Neural cell (in vitro differentiated cells): Measurements from ENCODE around the gene DIS3L2. TPM values are rescaled to one million over a fixed set of nuclear protein-coding genes. Genes with fewer than 3 reads are reported as not detected.

Experiments used
- H2AFZ ChIP-seq: fragments of 200-600, 300-800 bp; sonication (generic), shearing (Covaris generic); 2 replicates; pipeline ENCODE4 v1.6.0; 2014; ENCODE audit warnings: low read depth, mild to moderate bottlenecking, antibody characterized with exemption, low read length, moderate library complexity
- H3F3A ChIP-seq: fragments of 200-600 bp; shearing (Covaris generic); 2 replicates; pipeline ENCODE4 v1.6.1; 2016; ENCODE audit warnings: mild to moderate bottlenecking, moderate library complexity, mixed read lengths, antibody characterized with exemption, low read length; ENCODE audit not compliant: insufficient read depth, poor library complexity, severe bottlenecking
- H3K27ac ChIP-seq: fragments of 200-600, 300-800 bp; sonication (generic), shearing (Covaris generic); 2 replicates; pipeline ENCODE4 v1.5.1; 2014; ENCODE audit warnings: mild to moderate bottlenecking, low read length, moderate library complexity
- H3K27me3 ChIP-seq: fragments of 300-800, 200-600 bp; sonication (generic), shearing (Covaris generic); 2 replicates; pipeline ENCODE4 v1.6.0; 2014; ENCODE audit warnings: mild to moderate bottlenecking, low read depth, low read length, moderate library complexity; ENCODE audit not compliant: insufficient read depth
- H3K36me3 ChIP-seq: fragments of 300-800, 200-600 bp; sonication (generic), shearing (Covaris generic); 2 replicates; pipeline ENCODE4 v1.5.1; 2014; ENCODE audit warnings: mild to moderate bottlenecking, antibody characterized with exemption, low read length, moderate library complexity; ENCODE audit not compliant: insufficient read depth
- H3K4me2 ChIP-seq: fragments of 300-800, 200-600 bp; sonication (generic), shearing (Covaris generic); 2 replicates; pipeline ENCODE4 v1.6.0; 2014; ENCODE audit warnings: mild to moderate bottlenecking, low read length
- H3K4me3 ChIP-seq: fragments of 300-800, 200-600 bp; sonication (generic), shearing (Covaris generic); 2 replicates; pipeline ENCODE4 v1.5.1; 2014; ENCODE audit warnings: mild to moderate bottlenecking, low read length, moderate library complexity
- H3K79me2 ChIP-seq: fragments of 200-600 bp; shearing (Covaris generic); replicated peaks from 2 replicates; pipeline ENCODE4 v1.6.0; 2014; ENCODE audit warnings: mild to moderate bottlenecking, low read length, moderate library complexity; ENCODE audit not compliant: insufficient read depth
- H3K9ac ChIP-seq: fragments of 300-800, 200-600 bp; sonication (generic), shearing (Covaris generic); 2 replicates; pipeline ENCODE4 v1.6.1; 2016; ENCODE audit warnings: mild to moderate bottlenecking, low read length, mixed read lengths
- H3K9me2 ChIP-seq: fragments of 200-600 bp; shearing (Covaris generic); 2 replicates; pipeline ENCODE4 v1.6.1; 2016; ENCODE audit warnings: mild to moderate bottlenecking, low read length, mixed read lengths; ENCODE audit not compliant: insufficient read depth
- H3K9me3 ChIP-seq: fragments of 200-600, 300-800 bp; sonication (generic), shearing (Covaris generic); 2 replicates; pipeline ENCODE4 v1.6.1; 2016; ENCODE audit warnings: mild to moderate bottlenecking, mixed run types, low read length, moderate library complexity, mixed read lengths
- H4K20me1 ChIP-seq: fragments of 200-600 bp; shearing (Covaris generic); 2 replicates; pipeline ENCODE4 v1.6.1; 2016; ENCODE audit warnings: mild to moderate bottlenecking, mixed run types; ENCODE audit not compliant: insufficient read depth
- EP300 ChIP-seq: fragments of 450-650 bp; conservative IDR thresholded peaks from 2 replicates; pipeline ENCODE4 v1.6.1; 2014; ENCODE audit warnings: antibody characterized with exemption, mild to moderate bottlenecking, moderate library complexity; ENCODE audit not compliant: poor library complexity, severe bottlenecking
- EZH2 ChIP-seq: fragments of 200-600, 300-800 bp; shearing (Covaris generic), sonication (generic); IDR thresholded peaks from 2 replicates; pipeline ENCODE4 v1.6.1; 2014; ENCODE audit warnings: antibody characterized with exemption, low read length, borderline replicate concordance, mild to moderate bottlenecking; ENCODE audit not compliant: insufficient read depth, poor library complexity, severe bottlenecking
- MXI1 ChIP-seq: fragments of 450-650 bp; conservative IDR thresholded peaks from 2 replicates; pipeline ENCODE4 v1.6.1; 2014; ENCODE audit warnings: antibody characterized with exemption, mild to moderate bottlenecking; ENCODE audit not compliant: poor library complexity, severe bottlenecking
- POLR2AphosphoS5 ChIP-seq: IDR thresholded peaks from 2 replicates; pipeline ENCODE4 v1.6.1; 2012
- RAD21 ChIP-seq: fragments of 450-650 bp; conservative IDR thresholded peaks from 2 replicates; pipeline ENCODE4 v1.6.1; 2014; ENCODE audit warnings: antibody characterized with exemption, mild to moderate bottlenecking, moderate library complexity
- SMC3 ChIP-seq: fragments of 450-650 bp; conservative IDR thresholded peaks from 2 replicates; pipeline ENCODE4 v1.6.1; 2014; ENCODE audit warnings: antibody characterized with exemption, mild to moderate bottlenecking, moderate library complexity; ENCODE audit not compliant: poor library complexity
- TAF1 ChIP-seq: IDR thresholded peaks from 2 replicates; pipeline ENCODE4 v1.6.1; 2012; ENCODE audit warnings: low read depth
- polyA plus RNA-seq: library from polyadenylated mRNA; depleted of rRNA; stranded (reverse); fragments of >200 nt; gene quantifications from 2 replicates; pipeline ENCODE4 v1.2.3, GENCODE V29; 2014
- TF ChIP-seq, protein P1 (sequence below): fragments of 450-650 bp; IDR thresholded peaks from 2 replicates; pipeline ENCODE4 v1.5.1; 2014; ENCODE audit warnings: antibody characterized with exemption, mild to moderate bottlenecking, moderate library complexity; ENCODE audit not compliant: poor library complexity, severe bottlenecking
- TF ChIP-seq, protein P2 (sequence below): IDR thresholded peaks from 2 replicates; pipeline ENCODE4 v1.6.1; 2012; ENCODE audit warnings: borderline replicate concordance

DIS3L2 gene
- polyA plus RNA-seq, 1 donor from 2014 or later: 20.0 TPM

DNA sequence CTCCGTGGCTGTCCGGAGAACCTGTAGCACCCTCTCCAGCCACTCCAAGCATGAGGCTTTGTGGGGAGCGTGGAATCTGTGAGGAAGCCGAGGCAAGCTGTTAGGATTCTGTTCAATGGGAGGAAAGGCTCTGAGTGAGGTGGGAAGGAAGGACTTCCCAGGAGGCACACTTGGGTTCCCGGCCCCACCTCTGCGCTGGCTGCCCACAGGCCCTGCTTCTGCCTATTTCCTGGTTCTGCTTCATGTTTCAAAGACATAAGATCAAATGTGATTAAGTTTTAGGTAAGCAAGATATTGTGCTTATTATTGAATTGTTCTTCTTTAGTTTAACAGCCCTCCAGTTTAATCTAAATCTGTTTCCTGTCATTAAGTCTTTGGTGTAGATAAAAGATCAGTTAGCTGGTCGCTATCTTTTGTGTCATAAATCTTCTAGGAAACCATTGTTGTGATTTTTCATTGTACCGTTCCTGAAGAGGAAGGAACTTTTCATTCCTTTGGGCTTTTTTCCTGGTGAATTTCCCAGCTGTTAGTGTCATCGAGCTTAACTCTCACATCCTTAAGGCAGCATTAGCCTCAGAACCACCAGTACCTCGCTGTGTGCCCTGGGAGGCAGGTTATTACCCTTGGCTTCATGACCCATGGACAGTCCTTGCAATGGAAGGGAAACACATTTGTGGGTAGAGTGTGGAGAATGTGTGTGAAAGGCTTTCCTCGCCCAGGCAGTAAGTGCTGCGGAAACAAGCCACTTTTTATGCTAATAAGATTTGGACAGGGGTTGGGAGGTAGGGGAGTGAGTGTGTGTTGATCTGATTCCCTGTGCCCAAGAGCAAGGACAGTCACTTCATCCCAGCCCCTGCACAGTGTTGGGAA lies 355.2 kb downstream of the DIS3L2 start:
- Histone ChIP-seq H3K4me2 (no peak overlapping the region), H3K9me3 (no peaks in the 10 kb centered on the region), H3F3A (no peaks in the 10 kb centered on the region), H3K9me2 (no peaks in the 10 kb centered on the region), H4K20me1 (no peaks in the 10 kb centered on the region), H3K27me3 (no peaks in the 10 kb centered on the region), H3K79me2 (no peaks in the 10 kb centered on the region), H3K27ac (no peak overlapping the region), H3K9ac (no peak overlapping the region), H2AFZ (no peak overlapping the region), H3K36me3 (no peaks in the 10 kb centered on the region), H3K4me3 (no peak overlapping the region)
- TF ChIP-seq, protein P1, sequence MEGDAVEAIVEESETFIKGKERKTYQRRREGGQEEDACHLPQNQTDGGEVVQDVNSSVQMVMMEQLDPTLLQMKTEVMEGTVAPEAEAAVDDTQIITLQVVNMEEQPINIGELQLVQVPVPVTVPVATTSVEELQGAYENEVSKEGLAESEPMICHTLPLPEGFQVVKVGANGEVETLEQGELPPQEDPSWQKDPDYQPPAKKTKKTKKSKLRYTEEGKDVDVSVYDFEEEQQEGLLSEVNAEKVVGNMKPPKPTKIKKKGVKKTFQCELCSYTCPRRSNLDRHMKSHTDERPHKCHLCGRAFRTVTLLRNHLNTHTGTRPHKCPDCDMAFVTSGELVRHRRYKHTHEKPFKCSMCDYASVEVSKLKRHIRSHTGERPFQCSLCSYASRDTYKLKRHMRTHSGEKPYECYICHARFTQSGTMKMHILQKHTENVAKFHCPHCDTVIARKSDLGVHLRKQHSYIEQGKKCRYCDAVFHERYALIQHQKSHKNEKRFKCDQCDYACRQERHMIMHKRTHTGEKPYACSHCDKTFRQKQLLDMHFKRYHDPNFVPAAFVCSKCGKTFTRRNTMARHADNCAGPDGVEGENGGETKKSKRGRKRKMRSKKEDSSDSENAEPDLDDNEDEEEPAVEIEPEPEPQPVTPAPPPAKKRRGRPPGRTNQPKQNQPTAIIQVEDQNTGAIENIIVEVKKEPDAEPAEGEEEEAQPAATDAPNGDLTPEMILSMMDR: no peak
- TF ChIP-seq POLR2AphosphoS5 (no peak), SMC3 (no peak), MXI1 (no peak), EZH2 (no peak), EP300 (no peak), TAF1 (no peak), RAD21 (no peak)
- TF ChIP-seq, protein P2, sequence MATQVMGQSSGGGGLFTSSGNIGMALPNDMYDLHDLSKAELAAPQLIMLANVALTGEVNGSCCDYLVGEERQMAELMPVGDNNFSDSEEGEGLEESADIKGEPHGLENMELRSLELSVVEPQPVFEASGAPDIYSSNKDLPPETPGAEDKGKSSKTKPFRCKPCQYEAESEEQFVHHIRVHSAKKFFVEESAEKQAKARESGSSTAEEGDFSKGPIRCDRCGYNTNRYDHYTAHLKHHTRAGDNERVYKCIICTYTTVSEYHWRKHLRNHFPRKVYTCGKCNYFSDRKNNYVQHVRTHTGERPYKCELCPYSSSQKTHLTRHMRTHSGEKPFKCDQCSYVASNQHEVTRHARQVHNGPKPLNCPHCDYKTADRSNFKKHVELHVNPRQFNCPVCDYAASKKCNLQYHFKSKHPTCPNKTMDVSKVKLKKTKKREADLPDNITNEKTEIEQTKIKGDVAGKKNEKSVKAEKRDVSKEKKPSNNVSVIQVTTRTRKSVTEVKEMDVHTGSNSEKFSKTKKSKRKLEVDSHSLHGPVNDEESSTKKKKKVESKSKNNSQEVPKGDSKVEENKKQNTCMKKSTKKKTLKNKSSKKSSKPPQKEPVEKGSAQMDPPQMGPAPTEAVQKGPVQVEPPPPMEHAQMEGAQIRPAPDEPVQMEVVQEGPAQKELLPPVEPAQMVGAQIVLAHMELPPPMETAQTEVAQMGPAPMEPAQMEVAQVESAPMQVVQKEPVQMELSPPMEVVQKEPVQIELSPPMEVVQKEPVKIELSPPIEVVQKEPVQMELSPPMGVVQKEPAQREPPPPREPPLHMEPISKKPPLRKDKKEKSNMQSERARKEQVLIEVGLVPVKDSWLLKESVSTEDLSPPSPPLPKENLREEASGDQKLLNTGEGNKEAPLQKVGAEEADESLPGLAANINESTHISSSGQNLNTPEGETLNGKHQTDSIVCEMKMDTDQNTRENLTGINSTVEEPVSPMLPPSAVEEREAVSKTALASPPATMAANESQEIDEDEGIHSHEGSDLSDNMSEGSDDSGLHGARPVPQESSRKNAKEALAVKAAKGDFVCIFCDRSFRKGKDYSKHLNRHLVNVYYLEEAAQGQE: no peak

DNA sequence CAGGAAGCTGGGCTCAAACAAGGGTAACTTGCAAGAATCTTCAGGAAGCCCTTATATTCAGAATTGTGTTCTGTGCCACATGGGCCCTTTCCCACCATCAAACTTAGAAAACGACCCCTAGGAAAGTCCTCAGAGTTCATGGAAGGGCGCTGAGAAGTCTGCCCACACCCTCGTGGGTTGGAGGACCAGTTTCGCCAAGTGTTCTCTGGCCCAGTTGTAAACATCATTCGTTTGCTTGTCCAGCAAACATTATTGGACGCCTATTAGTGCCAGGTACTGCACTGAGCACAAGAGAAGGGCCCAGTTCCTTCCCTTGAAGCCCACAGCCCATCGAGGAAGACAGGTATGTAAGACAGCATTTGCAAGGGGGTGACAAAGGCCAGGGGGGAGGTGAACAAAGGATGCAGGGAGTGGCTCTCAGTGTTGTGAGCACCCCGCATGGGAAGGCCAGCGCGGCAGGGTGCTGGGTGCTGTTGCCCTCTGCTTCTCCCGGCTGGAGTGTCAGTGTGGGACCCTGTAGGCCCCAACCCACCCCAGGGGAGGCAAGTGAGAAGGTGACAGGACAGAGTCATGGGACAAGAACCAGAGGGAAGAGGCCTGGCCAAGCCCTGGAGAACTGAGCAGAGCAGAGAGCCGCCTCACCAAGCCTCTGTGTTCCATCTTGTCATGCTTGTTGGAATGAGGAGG lies 356.8 kb downstream of the DIS3L2 start:
- Histone ChIP-seq H3K4me2 (no peak overlapping the region), H3K9ac (no peak overlapping the region), H3K4me3 (no peak overlapping the region), H3K27ac (no peak overlapping the region), H3K9me3 (no peaks in the 10 kb centered on the region), H3K36me3 (no peaks in the 10 kb centered on the region), H3K9me2 (no peaks in the 10 kb centered on the region), H2AFZ (no peak overlapping the region), H3K27me3 (no peaks in the 10 kb centered on the region), H3K79me2 (no peaks in the 10 kb centered on the region), H4K20me1 (no peaks in the 10 kb centered on the region), H3F3A (no peaks in the 10 kb centered on the region)
- TF ChIP-seq EP300 (no peak), RAD21 (no peak), POLR2AphosphoS5 (no peak), EZH2 (no peak), TAF1 (no peak), MXI1 (no peak), SMC3 (no peak)
- TF ChIP-seq, protein P2: no peak
- TF ChIP-seq, protein P1: no peak
